Cardiac muscle cell (in vitro differentiated cells and primary cell): ENCODE results near the gene PRTFDC1. TPM values are rescaled to one million over a fixed set of nuclear protein-coding genes. Genes with fewer than 3 reads are reported as not detected.

Source experiments
- DNase-seq, 2 donors: peaks; one replicate each; pipeline versions ENCODE4 v3.0.0 to v3.0.0-alpha.2; 2010 to 2017; ENCODE audit warnings: low read depth in 1 of 2, low spot score in 1 of 2
- H3K27ac ChIP-seq: fragments of 200-600 bp; sonication (generic); 2 replicates; pipeline ENCODE4 v1.5.1; 2016
- H3K27me3 ChIP-seq: fragments of 200-600 bp; sonication (generic); 2 replicates; pipeline ENCODE4 v1.6.0; 2016; ENCODE audit warnings: control low read depth
- H3K36me3 ChIP-seq: fragments of 200-600 bp; sonication (generic); 2 replicates; pipeline ENCODE4 v1.5.1; 2016; ENCODE audit warnings: control low read depth
- H3K4me1 ChIP-seq: fragments of 200-600 bp; sonication (generic); 2 replicates; pipeline ENCODE4 v1.8.1; 2017; ENCODE audit warnings: low read depth, mild to moderate bottlenecking, mixed run types
- H3K4me3 ChIP-seq: fragments of 200-600 bp; sonication (generic); 2 replicates; pipeline ENCODE4 v1.5.1; 2016; ENCODE audit warnings: mild to moderate bottlenecking
- H3K9me3 ChIP-seq: fragments of 200-600 bp; sonication (generic); 2 replicates; pipeline ENCODE4 v1.5.1; 2017; ENCODE audit warnings: low read depth, mild to moderate bottlenecking, control low read depth
- CTCF ChIP-seq: IDR thresholded peaks from 2 replicates; pipeline ENCODE4 v1.5.1; 2012; ENCODE audit warnings: low read depth, mild to moderate bottlenecking, low read length
- polyA plus RNA-seq: library from polyadenylated mRNA; unstranded; fragments of >200 nt; fragmentation: Nextera tagmentation; extraction: Ambion mirVana; gene quantifications from 2 replicates; pipeline ENCODE4 v1.2.1, GENCODE V29; 2016
- total RNA-seq: library from RNA; depleted of rRNA; stranded (reverse); fragments of >200 nt; gene quantifications from 2 replicates; pipeline ENCODE4 v1.2.3, GENCODE V29; 2016

Gene PRTFDC1
- total and polyA plus RNA-seq, 2 experiments from 2014 or later, result 3.1 to 3.8 TPM

DNA sequence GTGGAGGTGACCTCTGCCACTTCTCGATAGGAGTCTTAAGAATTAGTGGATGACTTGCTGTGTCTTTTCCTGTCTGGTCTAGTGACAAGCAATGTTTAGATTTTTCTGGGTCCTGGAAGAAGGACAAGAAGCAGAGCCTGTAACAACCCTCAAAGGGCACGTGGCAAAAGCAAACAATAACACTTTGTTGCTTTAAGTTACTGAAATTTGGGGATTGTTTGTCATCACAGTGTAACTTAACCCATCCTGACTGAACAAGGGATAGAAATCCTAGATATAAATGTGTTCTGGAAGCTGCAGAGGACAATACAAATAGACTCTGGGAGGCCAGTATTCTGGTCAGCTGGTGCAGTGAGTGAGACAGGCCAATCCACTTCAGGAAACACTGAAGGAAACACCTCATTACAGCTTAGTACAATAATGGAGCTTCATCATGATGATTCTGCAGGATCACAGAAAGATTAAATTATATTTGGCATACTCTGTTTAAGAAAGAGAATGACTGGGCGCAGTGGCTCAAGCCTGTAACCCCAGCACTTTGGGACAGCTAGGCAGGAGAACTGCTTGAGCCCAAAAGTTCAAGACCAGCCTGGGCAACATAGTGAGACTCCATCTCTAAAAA lies 40.2 kb upstream of the PRTFDC1 start:
- no peak overlapping the region for H3K4me3 ChIP-seq
- no peak for DNase-seq
- H3K36me3 ChIP-seq, result no peaks in the 10 kb centered on the region
- H3K27ac ChIP-seq, result no peak overlapping the region
- H3K9me3 ChIP-seq, result no peaks in the 10 kb centered on the region
- H3K4me1 ChIP-seq, result peaks cover 5% of the 10 kb centered on the region
- H3K27me3 ChIP-seq, result no peaks in the 10 kb centered on the region
- TF ChIP-seq CTCF, result no peak

DNA sequence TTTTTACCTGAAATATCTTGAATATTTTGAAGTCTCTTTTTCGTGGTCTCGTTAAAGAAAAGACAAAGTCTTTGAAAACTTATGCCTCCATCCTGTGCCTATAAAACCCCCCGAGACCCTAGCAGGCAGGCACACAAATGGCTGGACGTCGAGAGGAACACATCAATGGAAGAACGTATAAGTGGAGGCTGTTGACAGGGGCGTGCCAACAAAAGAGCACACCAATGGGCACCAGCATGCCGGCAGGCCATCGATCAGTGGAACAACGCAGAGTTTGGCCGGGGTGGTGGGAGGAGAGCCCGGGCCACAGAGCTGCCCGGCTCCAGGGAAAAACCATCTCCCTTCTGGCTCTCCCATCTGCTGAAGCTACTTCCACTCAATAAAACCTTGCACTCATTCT lies 38.9 kb upstream of the PRTFDC1 start:
- no peak for DNase-seq
- Histone ChIP-seq H3K4me3 (no peak overlapping the region), H3K27ac (no peak overlapping the region), H3K27me3 (no peaks in the 10 kb centered on the region), H3K36me3 (no peaks in the 10 kb centered on the region), H3K4me1 (peaks cover 5% of the 10 kb centered on the region), H3K9me3 (no peaks in the 10 kb centered on the region)
- no peak for TF ChIP-seq CTCF

DNA sequence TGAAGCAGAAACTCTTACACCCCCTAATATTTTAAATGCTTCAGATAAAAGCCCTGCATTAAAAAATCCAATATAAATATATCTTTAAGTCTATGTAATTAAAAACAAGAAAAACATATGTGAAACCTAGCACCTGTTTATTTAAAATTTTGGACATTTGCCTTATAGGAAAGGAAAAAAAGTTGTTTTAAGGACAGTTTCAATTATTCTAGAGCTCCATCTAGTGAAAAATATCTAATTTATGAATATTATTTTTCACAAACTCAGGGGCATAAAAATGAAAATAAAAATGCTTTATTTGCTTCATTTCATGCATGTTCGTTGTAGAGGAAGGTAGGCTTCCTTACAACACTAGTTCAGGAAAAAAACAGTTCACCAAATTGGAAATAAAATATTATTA lies 37.5 kb upstream of the PRTFDC1 start:
- Histone ChIP-seq H3K4me1 (peaks cover 5% of the 10 kb centered on the region), H3K27me3 (no peaks in the 10 kb centered on the region), H3K27ac (no peak overlapping the region), H3K36me3 (no peaks in the 10 kb centered on the region), H3K9me3 (no peaks in the 10 kb centered on the region), H3K4me3 (no peak overlapping the region)
- peak; percentile 20 for TF ChIP-seq CTCF
- no peak for DNase-seq

- Histone ChIP-seq H3K27ac (no peak overlapping the region), H3K9me3 (no peaks in the 10 kb centered on the region), H3K4me1 (peaks cover 5% of the 10 kb centered on the region), H3K27me3 (no peaks in the 10 kb centered on the region), H3K4me3 (no peak overlapping the region), H3K36me3 (no peaks in the 10 kb centered on the region)
- DNase-seq, result peak in 1 of 2 donors; percentile 24
- TF ChIP-seq CTCF, result no peak
These were observed 36.6 kb upstream of the PRTFDC1 start for GRCh38 chr10:24988831-24989640.

GRCh38 chr10:24984906-24985305 lies 32.5 kb upstream of the PRTFDC1 start:
- Histone ChIP-seq H3K9me3 (no peaks in the 10 kb centered on the region), H3K36me3 (no peaks in the 10 kb centered on the region), H3K4me3 (no peak overlapping the region), H3K27me3 (no peaks in the 10 kb centered on the region), H3K27ac (no peak overlapping the region), H3K4me1 (peaks cover 5% of the 10 kb centered on the region)
- no peak for DNase-seq
- TF ChIP-seq CTCF, result no peak
